T-cell (primary cell): Measurements from ENCODE around the gene PRDM16. TPM values are rescaled to one million over a fixed set of nuclear protein-coding genes. Genes with fewer than 3 reads are reported as not detected.

ENCODE experiments used
- ATAC-seq, 4 experiments: fragments of 200-7000 bp in 3 of 4; fragments of 150-1000 bp in 1 of 4; cut with Tn5 transposase; replicated peaks in 1 of 4; 1 replicate in 3 of 4; 2 replicates in 1 of 4; pipeline ENCODE4 v1.10.0; 2021; ENCODE audit warnings: moderate library complexity in 3 of 4, mild to moderate bottlenecking in 2 of 4, moderate number of reproducible peaks in 1 of 4
- CTCF ChIA-PET, 2 donors: fragments of 300-600 bp; sonication (Branson Sonifier 250); formaldehyde crosslinking; loops; one replicate each; lab custom pipeline; 2022; ENCODE audit warnings: antibody characterized with exemption in 2 of 2; lab: Charles Lee
- POLR2A ChIA-PET, 2 donors: fragments of 300-600 bp; sonication (Branson Sonifier 250); formaldehyde crosslinking; loops; one replicate each; lab custom pipeline; 2022; ENCODE audit warnings: antibody characterized with exemption in 2 of 2; lab: Charles Lee
- DNase-seq, 35 experiments: peaks; one replicate each; pipeline versions ENCODE4 v3.0.0 to v3.0.0-alpha.2; 2013 to 2023
- H3K27ac ChIP-seq: one replicate; pipeline ENCODE4 v1.5.1; 2013; ENCODE audit warnings: low read length
- H3K27me3 ChIP-seq, 2 experiments: replicated peaks in 1 of 2; 1 replicate in 1 of 2; 2 replicates in 1 of 2; pipeline versions ENCODE4 v1.6.1 to v1.7.0; 2013; ENCODE audit warnings: low read length in 1 of 2, mixed read lengths in 1 of 2; ENCODE audit not compliant: control insufficient read depth in 2 of 2, insufficient read depth in 2 of 2; ENCODE audit errors: extremely low read depth in 1 of 2
- H3K36me3 ChIP-seq, 2 donors: 1 replicate in 1 of 2; 2 replicates in 1 of 2; pipeline versions ENCODE4 v1.6.1 to v1.7.0; 2013; ENCODE audit warnings: low read length in 1 of 2; ENCODE audit not compliant: control insufficient read depth in 2 of 2, insufficient read depth in 1 of 2; ENCODE audit errors: extremely low read depth in 1 of 2
- H3K4me1 ChIP-seq, 2 experiments: 1 replicate in 1 of 2; 2 replicates in 1 of 2; pipeline versions ENCODE4 v1.6.1 to v1.7.0; 2013; ENCODE audit warnings: low read length in 2 of 2, mixed read lengths in 1 of 2; ENCODE audit not compliant: insufficient read depth in 2 of 2, control insufficient read depth in 1 of 2; ENCODE audit errors: extremely low read depth in 1 of 2
- H3K4me3 ChIP-seq, 2 donors: 1 replicate in 1 of 2; 2 replicates in 1 of 2; pipeline versions ENCODE4 v1.5.1 to v1.7.0; 2013; ENCODE audit warnings: mild to moderate bottlenecking in 2 of 2, low read length in 1 of 2, moderate library complexity in 1 of 2; ENCODE audit not compliant: control insufficient read depth in 1 of 2; ENCODE audit errors: extremely low read depth in 1 of 2
- H3K9me3 ChIP-seq: 2 replicates; pipeline ENCODE4 v1.7.0; 2013
- H3K27ac Mint-ChIP-seq, 2 donors: one replicate each; pipeline ENCODE4 v1.8.0; 2020 to 2021; ENCODE audit warnings: mild to moderate bottlenecking in 2 of 2, mixed read lengths in 2 of 2
- H3K27me3 Mint-ChIP-seq, 2 donors: one replicate each; pipeline ENCODE4 v1.8.0; 2021 to 2022; ENCODE audit warnings: mixed read lengths in 2 of 2
- H3K36me3 Mint-ChIP-seq: one replicate; pipeline ENCODE4 v1.8.0; 2021; ENCODE audit warnings: mixed read lengths
- H3K4me1 Mint-ChIP-seq, 3 donors: one replicate each; pipeline ENCODE4 v1.8.0; 2020 to 2022; ENCODE audit warnings: mixed read lengths in 3 of 3, mild to moderate bottlenecking in 1 of 3
- H3K4me3 Mint-ChIP-seq, 3 donors: one replicate each; pipeline ENCODE4 v1.8.0; 2020 to 2022; ENCODE audit warnings: mild to moderate bottlenecking in 3 of 3, mixed read lengths in 3 of 3, moderate library complexity in 3 of 3
- H3K9me3 Mint-ChIP-seq, 3 donors: one replicate each; pipeline ENCODE4 v1.8.0; 2020 to 2022; ENCODE audit warnings: mixed read lengths in 3 of 3
- WGBS: methylation state at CpG from one replicate; pipeline ENCODE4 v1.1.5; 2013; ENCODE audit warnings: missing lambda C conversion rate; ENCODE audit not compliant: insufficient coverage; 5-methylcytosine and 5-hydroxymethylcytosine counted together
- total RNA-seq, 35 experiments: library from RNA in 6 of 35; stranded (reverse) in 6 of 35; fragments of 120-200 nt in 1 of 35; gene quantifications; one replicate each; pipeline versions ENCODE4 v1.2.1 to v1.2.4 and lab custom pipeline; 2013 to 2026

Gene PRDM16
- total RNA-seq, 5 donors from 2014 or later (not counting 1 experiment from before 2014, with no cell fraction given), result 0.15 to 0.70 (median 0.24) TPM; not detected in 1

DNA sequence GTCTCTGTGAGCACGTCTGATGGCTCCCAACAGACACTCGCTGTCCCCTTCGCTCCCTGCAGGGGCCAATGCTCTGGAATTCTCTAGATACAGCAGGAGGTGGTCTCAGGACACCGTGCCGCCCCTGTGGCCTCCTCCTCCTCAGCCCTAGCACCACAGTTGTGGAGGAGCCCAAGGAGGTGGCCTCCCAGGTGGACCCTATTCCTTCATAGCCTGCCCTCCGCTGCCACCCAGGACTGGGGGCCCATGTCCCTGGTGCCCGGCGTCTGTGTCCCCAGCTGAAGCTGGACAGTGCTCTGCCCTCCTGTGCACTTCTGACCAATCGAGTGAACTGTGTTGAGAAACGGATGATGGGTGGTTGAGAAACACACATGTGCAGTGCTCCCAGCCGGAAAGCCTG, 235.7 kb downstream of the PRDM16 start:
- no peaks in the 10 kb centered on the region for H3K36me3 ChIP-seq
- peaks cover 0 to 23% of the 10 kb centered on the region in 2 experiments for H3K27me3 ChIP-seq
- H3K9me3 ChIP-seq, result no peaks in the 10 kb centered on the region
- CTCF ChIA-PET, result no interaction called here
- Mint-ChIP-seq H3K9me3 (no peaks in the 10 kb centered on the region), H3K4me1 (no peaks in the 10 kb centered on the region), H3K27ac (no peak overlapping the region), H3K27me3 (peaks cover 7 to 17% of the 10 kb centered on the region in 2 donors), H3K4me3 (no peak overlapping the region), H3K36me3 (no peaks in the 10 kb centered on the region)
- H3K4me1 ChIP-seq, result no peaks in the 10 kb centered on the region
- ATAC-seq, result no peak
- DNase-seq, result no peak
- POLR2A ChIA-PET, result no interaction called here
- H3K4me3 ChIP-seq, result no peak overlapping the region
- WGBS, result 81% methylated on average over 5 of the region's 11 CpGs
- no peak overlapping the region for H3K27ac ChIP-seq

DNA sequence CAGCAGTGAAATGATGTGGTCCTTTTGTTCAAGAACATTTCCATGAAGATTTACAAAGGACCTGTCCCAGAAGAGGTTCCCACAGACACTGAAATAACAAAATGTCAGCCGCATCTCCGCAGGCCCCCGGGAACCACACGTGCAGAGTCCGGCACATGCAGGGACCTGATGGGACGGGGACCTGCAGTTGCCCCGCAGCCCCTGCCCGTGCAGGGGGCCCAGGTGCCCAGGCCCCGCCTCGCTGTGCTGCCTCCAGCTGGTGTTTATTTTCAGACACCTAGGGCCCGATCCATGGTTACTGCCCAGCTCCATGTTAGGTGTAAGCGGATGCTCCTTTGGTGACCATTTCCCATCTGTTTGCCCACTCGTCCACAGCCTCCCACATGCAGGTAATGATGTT, 236.2 kb downstream of the PRDM16 start:
- Histone ChIP-seq H3K36me3 (no peaks in the 10 kb centered on the region), H3K9me3 (no peaks in the 10 kb centered on the region), H3K4me3 (no peak overlapping the region), H3K4me1 (no peaks in the 10 kb centered on the region), H3K27me3 (peaks cover 0 to 28% of the 10 kb centered on the region in 2 experiments), H3K27ac (no peak overlapping the region)
- WGBS, result 79% methylated on average over 10 of the region's 13 CpGs
- Mint-ChIP-seq H3K4me3 (no peak overlapping the region), H3K27ac (no peak overlapping the region), H3K9me3 (no peaks in the 10 kb centered on the region), H3K27me3 (peaks cover 9 to 21% of the 10 kb centered on the region in 2 donors), H3K36me3 (no peaks in the 10 kb centered on the region), H3K4me1 (no peaks in the 10 kb centered on the region)
- POLR2A ChIA-PET, result no interaction called here
- CTCF ChIA-PET, result no interaction called here
- no peak for ATAC-seq
- no peak for DNase-seq

DNA sequence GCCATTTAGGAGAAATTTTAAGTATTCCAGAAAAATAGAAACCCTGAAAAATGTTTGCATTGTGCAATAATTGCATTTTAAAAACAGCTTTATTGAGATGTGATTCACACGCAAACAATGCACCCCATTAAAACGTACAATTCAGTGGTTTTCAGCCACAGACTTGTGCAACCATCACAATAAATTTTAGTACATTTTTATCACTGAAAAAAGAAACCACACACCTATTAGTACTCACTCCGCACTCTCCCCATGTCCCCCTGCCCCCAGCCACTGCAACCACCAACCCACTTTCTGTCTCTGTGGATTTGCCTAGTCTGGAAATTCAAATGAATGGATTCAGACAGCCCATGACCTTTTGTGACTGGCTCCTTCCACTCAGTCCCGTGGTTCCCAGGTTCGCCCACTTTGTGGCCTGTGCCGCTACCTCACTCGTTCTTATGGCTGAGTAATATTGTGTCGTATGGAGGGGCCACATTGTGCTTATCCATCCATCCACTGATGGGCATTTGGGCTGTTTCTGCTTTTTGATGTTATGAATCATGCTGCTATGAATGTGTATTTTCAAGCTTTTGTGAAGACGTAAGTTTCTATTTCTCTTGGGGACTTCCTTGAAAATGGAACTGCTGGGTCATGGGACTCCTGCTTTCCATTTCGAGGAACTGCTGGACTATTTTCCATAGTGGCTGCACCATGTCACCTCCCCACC, 237.7 kb downstream of the PRDM16 start:
- no peaks in the 10 kb centered on the region for H3K36me3 Mint-ChIP-seq
- H3K27ac ChIP-seq, result no peak overlapping the region
- 44% methylated on average over 3 of the region's 10 CpGs for WGBS
- CTCF ChIA-PET, result no interaction called here
- no peaks in the 10 kb centered on the region for H3K9me3 ChIP-seq
- no peaks in the 10 kb centered on the region for H3K4me1 Mint-ChIP-seq
- DNase-seq, result no peak
- H3K9me3 Mint-ChIP-seq, result no peaks in the 10 kb centered on the region
- ATAC-seq, result no peak
- no peak overlapping the region for H3K4me3 Mint-ChIP-seq
- no peak overlapping the region for H3K27ac Mint-ChIP-seq
- no peak overlapping the region for H3K4me3 ChIP-seq
- peaks cover 16 to 29% of the 10 kb centered on the region in 2 donors for H3K27me3 Mint-ChIP-seq
- H3K4me1 ChIP-seq, result no peaks in the 10 kb centered on the region
- POLR2A ChIA-PET, result no interaction called here
- peaks cover 0 to 43% of the 10 kb centered on the region in 2 experiments for H3K27me3 ChIP-seq
- H3K36me3 ChIP-seq, result no peaks in the 10 kb centered on the region

DNA sequence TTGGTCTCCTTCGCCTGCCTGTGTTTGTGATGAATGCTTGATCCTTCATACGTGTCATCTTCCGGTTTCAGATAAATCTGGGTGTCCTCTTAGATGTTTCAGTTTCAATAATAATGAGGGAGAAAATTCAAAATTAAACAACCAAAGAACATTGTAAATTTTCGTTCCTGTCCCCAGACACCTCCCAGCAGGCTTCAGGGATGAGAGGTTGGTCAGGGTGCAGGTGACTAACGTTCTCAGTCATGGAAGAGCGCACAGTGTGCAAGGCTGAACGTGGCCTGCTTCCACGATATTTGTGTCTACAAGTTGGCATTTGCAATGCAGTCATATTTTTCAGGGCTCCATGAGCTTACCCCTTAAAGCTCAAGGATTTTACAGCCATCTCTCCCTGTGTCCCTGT, 238.4 kb downstream of the PRDM16 start:
- WGBS, result 57% methylated on average over 4 of the region's 8 CpGs
- Mint-ChIP-seq H3K4me3 (no peak overlapping the region), H3K4me1 (no peaks in the 10 kb centered on the region), H3K27ac (no peak overlapping the region), H3K36me3 (no peaks in the 10 kb centered on the region), H3K9me3 (no peaks in the 10 kb centered on the region), H3K27me3 (peaks cover 16 to 29% of the 10 kb centered on the region in 2 donors)
- Histone ChIP-seq H3K4me1 (no peaks in the 10 kb centered on the region), H3K9me3 (no peaks in the 10 kb centered on the region), H3K27me3 (peaks cover 0 to 49% of the 10 kb centered on the region in 2 experiments), H3K27ac (no peak overlapping the region), H3K4me3 (no peak overlapping the region), H3K36me3 (no peaks in the 10 kb centered on the region)
- DNase-seq, result no peak
- POLR2A ChIA-PET, result no interaction called here
- no peak for ATAC-seq
- CTCF ChIA-PET, result no interaction called here

DNA sequence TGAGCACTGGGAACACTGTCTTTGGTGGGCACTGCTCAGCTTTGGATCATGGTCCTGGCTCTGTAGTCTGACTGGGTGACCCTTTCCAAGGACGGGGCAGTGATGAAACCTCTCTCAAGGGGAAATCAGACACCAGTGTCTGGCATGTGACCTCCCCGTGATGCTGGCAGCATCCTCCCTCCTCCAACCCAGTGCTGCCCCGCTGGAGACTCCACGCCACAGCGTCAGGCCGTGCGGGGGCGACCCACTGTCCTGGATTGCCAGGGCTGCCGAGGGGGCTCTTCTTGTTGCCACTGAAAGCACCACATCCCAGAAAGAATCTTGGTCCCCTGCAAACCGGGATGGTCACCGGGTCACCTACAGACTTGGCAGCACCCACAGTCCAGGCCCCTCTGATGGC, 239.1 kb downstream of the PRDM16 start:
- ChIA-PET POLR2A (no interaction called here), CTCF (no interaction called here)
- no peaks in the 10 kb centered on the region for H3K9me3 ChIP-seq
- no peaks in the 10 kb centered on the region for H3K36me3 Mint-ChIP-seq
- H3K4me3 Mint-ChIP-seq, result no peak overlapping the region
- no peaks in the 10 kb centered on the region for H3K36me3 ChIP-seq
- ATAC-seq (no peak), DNase-seq (no peak)
- H3K9me3 Mint-ChIP-seq, result no peaks in the 10 kb centered on the region
- H3K4me1 ChIP-seq, result no peaks in the 10 kb centered on the region
- WGBS, result 81% methylated on average over 11 of the region's 11 CpGs
- H3K4me3 ChIP-seq, result no peak overlapping the region
- H3K27me3 Mint-ChIP-seq, result peaks cover 16 to 36% of the 10 kb centered on the region in 2 donors
- no peak overlapping the region for H3K27ac ChIP-seq
- no peaks in the 10 kb centered on the region for H3K4me1 Mint-ChIP-seq
- H3K27me3 ChIP-seq, result peaks cover 0 to 56% of the 10 kb centered on the region in 2 experiments
- H3K27ac Mint-ChIP-seq, result no peak overlapping the region

DNA sequence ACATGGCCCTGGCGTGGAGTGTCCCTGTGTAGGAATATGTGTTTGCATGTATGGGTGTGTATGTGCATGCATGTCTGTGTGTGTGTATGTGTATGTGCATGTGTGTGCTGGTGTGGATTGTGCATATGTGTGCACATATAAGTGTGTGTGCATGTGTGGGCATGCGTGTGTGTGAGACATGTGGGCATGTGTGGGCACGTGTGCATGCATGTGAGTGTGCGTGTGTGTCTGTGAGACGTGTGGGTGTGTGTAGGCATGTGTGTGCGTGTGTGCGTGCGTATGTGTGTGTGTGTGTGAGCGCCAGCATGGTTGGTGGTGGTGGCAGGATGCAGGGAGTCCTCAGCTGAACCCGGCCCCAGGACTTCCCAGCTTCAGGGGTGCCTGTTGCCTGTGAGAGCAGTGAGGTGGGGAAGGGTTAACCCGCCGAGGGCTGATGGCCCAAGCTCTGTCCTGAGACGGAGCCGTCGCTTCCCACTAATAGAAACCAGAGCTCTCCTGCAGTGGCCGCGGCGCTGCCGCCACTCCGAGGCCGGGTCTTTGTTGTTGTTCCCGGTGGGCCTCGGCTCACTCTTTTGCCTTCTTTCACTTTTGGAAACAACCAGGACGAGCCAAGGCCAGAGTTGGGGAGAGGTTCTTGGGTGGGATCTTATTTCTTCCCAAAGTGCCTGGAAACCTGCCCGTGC, 241.9 kb downstream of the PRDM16 start:
- H3K4me3 Mint-ChIP-seq, result no peak overlapping the region
- POLR2A ChIA-PET, result no interaction called here
- Histone ChIP-seq H3K36me3 (no peaks in the 10 kb centered on the region), H3K4me1 (peaks cover 0 to 2% of the 10 kb centered on the region in 2 experiments), H3K9me3 (no peaks in the 10 kb centered on the region), H3K27me3 (peaks cover 0 to 61% of the 10 kb centered on the region in 2 experiments), H3K4me3 (no peak overlapping the region), H3K27ac (no peak overlapping the region)
- no peaks in the 10 kb centered on the region for H3K9me3 Mint-ChIP-seq
- peak overlapping the region in 1 of 2 donors; percentile 4 for H3K27ac Mint-ChIP-seq
- peaks cover 16 to 37% of the 10 kb centered on the region in 2 donors for H3K27me3 Mint-ChIP-seq
- no peak for ATAC-seq
- no peak for DNase-seq
- no peaks in the 10 kb centered on the region for H3K4me1 Mint-ChIP-seq
- CTCF ChIA-PET, result no interaction called here
- no peaks in the 10 kb centered on the region for H3K36me3 Mint-ChIP-seq
- WGBS, result 89% methylated on average over 17 of the region's 25 CpGs
